GM19238 (cell line): ENCODE measurements around the gene SARDH.

Experiments
- DNase-seq: peaks from one replicate; pipeline ENCODE4 v3.0.0; 2011; ENCODE audit warnings: low spot score; ENCODE audit not compliant: insufficient read length

Gene SARDH

GRCh38 chr9:133733796-133734533 is 4.2 kb downstream of the SARDH start:
- DNase-seq = no peak

GRCh38 chr9:133733421-133733795 is 4.7 kb downstream of the SARDH start:
- no peak for DNase-seq

GRCh38 chr9:133732639-133733408 is 5.3 kb downstream of the SARDH start:
- no peak for DNase-seq

GRCh38 chr9:133731876-133732638 is 6.1 kb downstream of the SARDH start:
- DNase-seq = no peak

GRCh38 chr9:133730994-133731715 is 7.0 kb downstream of the SARDH start:
- DNase-seq = no peak

- DNase-seq = no peak
Measured at GRCh38 chr9:133729617-133730281, 8.4 kb downstream of the SARDH start.

- no peak for DNase-seq
Measured at GRCh38 chr9:133728856-133729616, 9.1 kb downstream of the SARDH start.

GRCh38 chr9:133727876-133728441 is 10.2 kb downstream of the SARDH start:
- DNase-seq = no peak

- no peak for DNase-seq
Measured at GRCh38 chr9:133727277-133727875, 10.8 kb downstream of the SARDH start.

GRCh38 chr9:133726401-133727276 is 11.5 kb downstream of the SARDH start:
- no peak for DNase-seq

GRCh38 chr9:133725886-133726285 is 12.3 kb downstream of the SARDH start:
- DNase-seq = no peak

- DNase-seq = no peak
Measured at GRCh38 chr9:133718563-133719315, 19.4 kb downstream of the SARDH start.

GRCh38 chr9:133717113-133718031 is 20.8 kb downstream of the SARDH start:
- DNase-seq = no peak

- no peak for DNase-seq
Measured at GRCh38 chr9:133716564-133717112, 21.5 kb downstream of the SARDH start.

GRCh38 chr9:133715866-133716563 is 22.1 kb downstream of the SARDH start:
- no peak for DNase-seq
